HG03521 (cell line): Measurements from ENCODE around the gene SLC25A23.
"Not testable (repeated sequence)": the region's sequence is repeated elsewhere in the genome, so short reads cannot be mapped to it uniquely, and the experiment has no call there.

Experiments used
- ATAC-seq: cut with Tn5 transposase; IDR thresholded peaks from one replicate; pipeline ENCODE4 v1.9.1; 2021; ENCODE audit warnings: mild to moderate bottlenecking, moderate library complexity; ENCODE audit not compliant: unreplicated experiment

The SLC25A23 gene

GRCh38 chr19:6459262-6460098, at the start of gene SLC25A23:
Gene SLC25A23, minus strand, starts transcription at chr19:6459792. Its CDS starts 164 bp downstream, at chr19:6459628.
- peak; percentile 24 for ATAC-seq

GRCh38 chr19:6508028-6508771, 48.6 kb upstream of the SLC25A23 start:
- not testable (repeated sequence) for ATAC-seq

DNA sequence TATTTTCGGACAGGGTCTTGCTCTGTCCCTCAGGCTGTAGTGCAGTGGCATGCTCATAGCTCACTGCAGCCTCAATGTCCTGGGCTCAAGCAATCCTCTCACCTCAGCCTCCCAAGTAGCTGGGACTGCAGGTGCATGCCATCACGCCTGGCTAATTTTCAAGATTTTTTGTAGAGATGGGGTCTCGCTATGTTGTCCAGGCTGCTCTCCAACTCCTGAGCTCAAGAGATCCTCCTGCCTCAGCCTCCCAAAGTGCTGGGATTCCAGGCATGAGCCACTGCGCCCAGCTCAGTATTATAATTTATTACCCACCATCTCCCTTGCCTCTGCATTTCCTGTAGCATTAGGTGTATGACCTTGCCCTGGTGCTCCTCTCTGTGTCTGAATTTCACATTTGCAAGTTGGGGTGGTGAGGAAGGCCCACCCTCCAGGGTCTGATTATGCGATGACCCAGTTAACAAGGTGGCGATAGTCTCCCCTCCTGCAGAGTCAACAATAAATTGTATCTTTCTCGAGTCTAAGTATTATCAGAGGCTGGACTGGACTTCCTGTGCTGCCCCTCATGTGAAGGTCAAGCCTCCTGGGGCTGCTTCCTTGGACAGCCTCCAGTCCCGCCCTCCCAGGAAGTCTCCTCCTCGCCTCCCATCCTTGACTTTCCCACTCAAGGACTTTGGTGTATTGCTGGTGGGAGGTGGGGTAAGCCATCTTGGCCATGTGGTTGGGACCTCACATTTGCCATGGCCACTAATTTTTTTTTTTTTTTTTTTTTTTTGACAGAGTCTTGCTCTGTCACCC, 44.0 kb upstream of the SLC25A23 start:
- no peak for ATAC-seq

GRCh38 chr19:6501740-6502648, 42.4 kb upstream of the SLC25A23 start, which contains the start of gene TUBB4A:
Gene TUBB4A, minus strand, starts transcription at chr19:6502309. Its CDS starts 97 bp downstream, at chr19:6502212.
- no peak for ATAC-seq

DNA sequence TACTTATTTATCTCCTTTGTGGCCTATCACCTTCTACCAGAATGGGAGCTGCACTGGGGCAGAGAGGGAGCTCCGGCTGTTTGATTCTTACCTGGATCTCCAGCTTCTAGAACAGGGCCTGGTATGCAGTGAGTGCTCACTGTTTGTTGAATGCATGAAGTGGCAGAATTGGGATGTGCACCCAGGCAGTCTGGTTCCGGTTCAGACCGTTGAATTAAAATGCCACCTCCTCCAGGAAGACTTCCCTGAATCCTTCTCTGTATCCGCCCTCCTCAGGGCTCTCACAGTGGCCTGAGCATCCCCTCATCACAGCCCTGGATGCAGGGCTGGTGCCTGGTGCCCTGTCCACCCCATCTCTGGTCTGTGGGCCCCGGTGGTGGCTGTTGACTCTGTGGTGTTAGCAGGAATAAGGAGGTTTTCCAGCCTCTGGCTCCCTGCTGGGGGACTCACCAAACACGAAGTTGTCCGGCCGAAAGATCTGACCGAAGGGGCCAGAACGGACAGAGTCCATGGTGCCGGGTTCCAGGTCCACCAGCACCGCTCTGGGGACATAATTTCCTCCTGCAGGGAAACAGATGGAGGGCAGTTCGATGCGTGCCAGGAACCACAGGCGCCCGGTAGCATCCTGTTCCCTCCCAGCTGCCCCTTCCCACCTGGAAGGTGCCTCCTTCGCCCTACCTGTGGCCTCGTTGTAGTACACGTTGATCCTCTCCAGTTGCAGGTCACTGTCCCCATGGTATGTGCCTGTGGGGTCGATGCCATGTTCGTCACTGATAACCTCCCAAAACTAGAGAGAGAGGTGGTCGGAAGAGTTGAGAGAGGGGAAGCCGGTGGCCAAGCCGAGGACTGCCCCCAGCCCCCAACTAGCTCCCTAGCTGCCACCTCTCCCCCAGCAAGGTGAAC, 41.5 kb upstream of the SLC25A23 start:
- no peak for ATAC-seq

GRCh38 chr19:6499052-6499790, 39.6 kb upstream of the SLC25A23 start:
- no peak for ATAC-seq

DNA sequence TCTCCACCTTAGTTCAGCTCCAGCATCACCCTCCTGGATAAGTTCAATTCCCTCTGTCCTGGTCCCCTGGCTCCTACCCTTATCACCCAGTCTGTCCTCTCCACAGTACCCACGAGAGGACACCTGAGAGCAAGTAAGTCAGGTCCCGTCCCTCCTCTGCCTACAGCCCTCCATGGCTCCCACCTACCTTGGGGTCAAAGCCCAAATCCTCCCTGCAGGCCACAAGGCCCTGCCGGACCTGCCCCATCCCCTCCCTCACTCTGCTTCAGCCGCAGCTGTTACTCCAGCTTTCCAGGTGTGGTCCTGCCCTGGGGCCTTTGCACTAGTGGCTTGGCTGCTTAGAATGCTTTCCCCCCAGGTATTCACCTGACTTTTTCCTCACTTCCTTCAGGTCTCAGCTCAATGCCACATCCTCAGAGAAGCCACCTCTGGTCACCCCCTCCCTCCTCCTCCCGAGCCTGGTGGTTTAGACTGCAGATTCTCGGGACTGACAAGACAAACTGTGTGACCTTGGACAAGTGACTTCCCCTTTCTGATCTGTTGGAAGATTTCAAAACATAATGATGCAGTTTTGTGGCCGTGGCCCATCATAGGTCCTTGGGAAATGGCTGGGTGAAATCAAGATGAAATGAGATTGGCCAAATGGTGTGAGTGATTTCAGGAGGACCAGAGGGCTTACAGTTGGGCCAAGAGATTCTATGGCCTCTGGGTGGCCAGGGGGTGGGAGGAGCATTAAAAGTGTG, 38.9 kb upstream of the SLC25A23 start:
- ATAC-seq: no peak

DNA sequence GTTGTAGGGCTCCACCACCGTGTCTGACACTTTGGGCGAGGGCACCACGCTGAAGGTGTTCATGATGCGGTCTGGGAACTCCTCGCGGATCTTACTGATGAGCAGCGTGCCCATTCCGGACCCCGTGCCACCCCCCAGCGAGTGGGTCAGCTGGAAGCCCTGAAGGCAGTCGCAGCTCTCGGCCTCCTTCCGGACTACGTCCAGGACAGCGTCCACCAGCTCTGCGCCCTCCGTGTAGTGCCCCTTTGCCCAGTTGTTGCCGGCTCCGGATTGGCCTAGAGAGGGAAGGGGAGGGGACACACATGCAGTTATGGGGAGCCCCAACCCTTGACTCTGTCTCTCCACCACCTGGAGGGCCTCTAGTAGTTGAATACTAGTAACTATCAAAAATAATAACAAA, 36.4 kb upstream of the SLC25A23 start:
- no peak for ATAC-seq

GRCh38 chr19:6494438-6495036, 34.9 kb upstream of the SLC25A23 start:
- ATAC-seq: no peak

- no peak for ATAC-seq
Measured at GRCh38 chr19:6491802-6492592, 32.4 kb upstream of the SLC25A23 start.

DNA sequence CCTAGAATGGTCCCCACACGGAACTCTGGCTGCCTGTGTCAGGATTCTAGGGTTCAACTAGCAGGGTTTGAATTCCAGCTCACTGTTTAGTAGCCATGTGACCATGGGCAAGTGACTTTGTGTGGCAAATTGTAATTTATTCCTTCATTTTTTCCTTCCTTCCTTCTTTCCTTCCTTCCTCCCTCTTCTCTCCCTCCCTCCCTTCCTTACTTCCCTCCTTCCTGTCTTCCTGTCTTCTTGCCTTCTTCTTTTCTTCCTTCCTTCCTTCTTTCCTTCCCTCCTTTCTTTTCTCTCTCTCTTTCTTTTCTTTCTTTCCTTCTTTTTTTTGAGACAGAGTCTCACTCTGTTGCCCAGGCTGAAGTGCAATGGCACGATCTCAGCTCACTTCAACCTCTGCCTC, 30.5 kb upstream of the SLC25A23 start:
- no peak for ATAC-seq

GRCh38 chr19:6489278-6490061, 29.9 kb upstream of the SLC25A23 start:
- ATAC-seq: no peak

- no peak for ATAC-seq
Measured at GRCh38 chr19:6484831-6485230, 25.2 kb upstream of the SLC25A23 start.

DNA sequence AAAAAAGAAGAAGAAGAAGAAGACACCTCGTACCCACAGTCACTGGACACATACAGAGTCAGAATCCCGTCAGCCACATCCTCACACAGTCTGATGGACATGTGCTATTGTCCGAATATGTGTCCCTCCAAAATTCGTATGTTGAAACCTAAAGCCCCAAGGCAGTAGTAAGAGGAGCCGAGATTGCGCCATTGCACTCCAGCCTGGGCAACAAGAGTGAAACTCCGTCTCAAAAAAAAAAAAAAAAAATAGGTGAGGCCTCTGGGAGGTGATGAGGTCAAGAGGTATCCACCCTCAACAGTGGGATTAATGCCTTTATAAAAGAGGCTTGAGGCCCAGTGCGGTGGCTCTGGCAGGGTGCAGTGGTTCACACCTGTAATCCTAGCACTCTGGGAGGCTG, 24.6 kb upstream of the SLC25A23 start:
- no peak for ATAC-seq

DNA sequence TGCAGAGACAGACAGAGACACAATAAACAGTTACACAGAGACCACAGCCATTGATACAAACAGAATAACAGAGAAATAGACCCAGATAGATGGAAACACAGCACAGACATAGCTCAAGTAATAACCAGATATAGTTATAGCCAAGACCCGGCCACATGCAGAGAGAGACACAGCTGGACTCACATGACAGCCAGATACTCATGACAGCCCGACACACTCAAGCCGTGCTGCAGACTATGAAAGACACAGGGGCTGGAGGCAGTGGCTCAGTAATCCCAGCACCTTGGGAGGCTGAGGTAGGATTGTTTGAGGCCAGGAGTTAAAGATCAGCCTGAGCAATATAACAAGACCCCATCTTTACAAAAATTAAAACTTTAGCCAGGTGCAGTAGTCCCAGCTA, 23.6 kb upstream of the SLC25A23 start:
- no peak for ATAC-seq

GRCh38 chr19:6482343-6482686, 22.7 kb upstream of the SLC25A23 start:
- ATAC-seq: no peak
